ENCODE measurements around the gene EIF2S1.

DNA sequence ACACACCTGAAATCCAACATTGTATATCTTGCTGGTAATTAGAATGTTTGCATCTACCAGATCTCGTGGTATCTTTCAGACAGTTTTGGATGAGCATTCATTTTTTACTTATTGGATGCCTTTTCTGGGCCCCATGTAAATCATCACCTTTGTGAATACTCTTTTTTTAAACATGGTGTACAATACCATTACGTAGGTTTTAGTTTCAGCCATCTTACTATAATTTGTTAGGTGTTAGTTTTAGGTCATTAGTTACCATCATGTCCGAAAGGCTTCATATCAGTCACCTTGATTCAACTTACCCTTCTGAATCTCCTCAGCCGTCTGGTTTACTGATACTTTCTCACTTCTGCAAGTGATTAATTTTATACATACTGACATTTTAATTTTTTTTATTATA is 5.3 kb downstream of the EIF2S1 start:
- TF ChIP-seq, protein P1, sequence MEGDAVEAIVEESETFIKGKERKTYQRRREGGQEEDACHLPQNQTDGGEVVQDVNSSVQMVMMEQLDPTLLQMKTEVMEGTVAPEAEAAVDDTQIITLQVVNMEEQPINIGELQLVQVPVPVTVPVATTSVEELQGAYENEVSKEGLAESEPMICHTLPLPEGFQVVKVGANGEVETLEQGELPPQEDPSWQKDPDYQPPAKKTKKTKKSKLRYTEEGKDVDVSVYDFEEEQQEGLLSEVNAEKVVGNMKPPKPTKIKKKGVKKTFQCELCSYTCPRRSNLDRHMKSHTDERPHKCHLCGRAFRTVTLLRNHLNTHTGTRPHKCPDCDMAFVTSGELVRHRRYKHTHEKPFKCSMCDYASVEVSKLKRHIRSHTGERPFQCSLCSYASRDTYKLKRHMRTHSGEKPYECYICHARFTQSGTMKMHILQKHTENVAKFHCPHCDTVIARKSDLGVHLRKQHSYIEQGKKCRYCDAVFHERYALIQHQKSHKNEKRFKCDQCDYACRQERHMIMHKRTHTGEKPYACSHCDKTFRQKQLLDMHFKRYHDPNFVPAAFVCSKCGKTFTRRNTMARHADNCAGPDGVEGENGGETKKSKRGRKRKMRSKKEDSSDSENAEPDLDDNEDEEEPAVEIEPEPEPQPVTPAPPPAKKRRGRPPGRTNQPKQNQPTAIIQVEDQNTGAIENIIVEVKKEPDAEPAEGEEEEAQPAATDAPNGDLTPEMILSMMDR (IDR thresholded peaks at IDR 0.05; ENCODE audit: poor library complexity, severe bottlenecking) = no peak
- no peak for TF ChIP-seq EZH2 (IDR thresholded peaks at IDR 0.05; ENCODE audit: borderline replicate concordance, insufficient read depth, low read length, poor library complexity, severe bottlenecking)
- TF ChIP-seq, protein P2, sequence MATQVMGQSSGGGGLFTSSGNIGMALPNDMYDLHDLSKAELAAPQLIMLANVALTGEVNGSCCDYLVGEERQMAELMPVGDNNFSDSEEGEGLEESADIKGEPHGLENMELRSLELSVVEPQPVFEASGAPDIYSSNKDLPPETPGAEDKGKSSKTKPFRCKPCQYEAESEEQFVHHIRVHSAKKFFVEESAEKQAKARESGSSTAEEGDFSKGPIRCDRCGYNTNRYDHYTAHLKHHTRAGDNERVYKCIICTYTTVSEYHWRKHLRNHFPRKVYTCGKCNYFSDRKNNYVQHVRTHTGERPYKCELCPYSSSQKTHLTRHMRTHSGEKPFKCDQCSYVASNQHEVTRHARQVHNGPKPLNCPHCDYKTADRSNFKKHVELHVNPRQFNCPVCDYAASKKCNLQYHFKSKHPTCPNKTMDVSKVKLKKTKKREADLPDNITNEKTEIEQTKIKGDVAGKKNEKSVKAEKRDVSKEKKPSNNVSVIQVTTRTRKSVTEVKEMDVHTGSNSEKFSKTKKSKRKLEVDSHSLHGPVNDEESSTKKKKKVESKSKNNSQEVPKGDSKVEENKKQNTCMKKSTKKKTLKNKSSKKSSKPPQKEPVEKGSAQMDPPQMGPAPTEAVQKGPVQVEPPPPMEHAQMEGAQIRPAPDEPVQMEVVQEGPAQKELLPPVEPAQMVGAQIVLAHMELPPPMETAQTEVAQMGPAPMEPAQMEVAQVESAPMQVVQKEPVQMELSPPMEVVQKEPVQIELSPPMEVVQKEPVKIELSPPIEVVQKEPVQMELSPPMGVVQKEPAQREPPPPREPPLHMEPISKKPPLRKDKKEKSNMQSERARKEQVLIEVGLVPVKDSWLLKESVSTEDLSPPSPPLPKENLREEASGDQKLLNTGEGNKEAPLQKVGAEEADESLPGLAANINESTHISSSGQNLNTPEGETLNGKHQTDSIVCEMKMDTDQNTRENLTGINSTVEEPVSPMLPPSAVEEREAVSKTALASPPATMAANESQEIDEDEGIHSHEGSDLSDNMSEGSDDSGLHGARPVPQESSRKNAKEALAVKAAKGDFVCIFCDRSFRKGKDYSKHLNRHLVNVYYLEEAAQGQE (IDR thresholded peaks at IDR 0.05; ENCODE audit: borderline replicate concordance) = no peak
- TF ChIP-seq RAD21 (conservative IDR thresholded peaks at IDR 0.05) = no peak
- TF ChIP-seq SMC3 (conservative IDR thresholded peaks at IDR 0.05; ENCODE audit: poor library complexity) = no peak
- TF ChIP-seq TAF1 (IDR thresholded peaks at IDR 0.05; ENCODE audit: low read depth) = no peak
- no peak for TF ChIP-seq EP300 (conservative IDR thresholded peaks at IDR 0.05; ENCODE audit: poor library complexity, severe bottlenecking)
- TF ChIP-seq POLR2AphosphoS5 (IDR thresholded peaks at IDR 0.05) = no peak
- TF ChIP-seq MXI1 (conservative IDR thresholded peaks at IDR 0.05; ENCODE audit: poor library complexity, severe bottlenecking) = no peak
